ENCODE data around the gene HAGH. TPM values are rescaled to one million over a fixed set of nuclear protein-coding genes. Genes with fewer than 3 reads are reported as not detected.

The HAGH gene
- total and polyA plus RNA-seq, 9 of the 15 experiments (the other 6 are each of a cell fraction or from before 2014, with no cell fraction given): 0.46 to 35.1 (median 16.8) TPM

GRCh38 chr16:1766231-1766630 is 60.4 kb downstream of the HAGH start:
- Histone ChIP-seq H3K36me3 (ENCODE audit: control insufficient read depth, insufficient read depth, low read length) (peaks cover 87% of the 10 kb centered on the region; the same call in 2 of the 3 replicates), H3K27me3 (ENCODE audit: control insufficient read depth in 2 of 2, insufficient read depth in 2 of 2, low read length in 2 of 2) (no peaks in the 10 kb centered on the region), H3K9me3 (replicated peaks; ENCODE audit: control insufficient read depth, insufficient read depth, low read depth, low read length) (no peaks in the 10 kb centered on the region), H3K4me3 (no peak overlapping the region), H3K4me2 (ENCODE audit: insufficient read depth, low read length) (no peak overlapping the region), H3K27ac (ENCODE audit: extremely low read depth, low read depth, low read length) (no peak overlapping the region), H2AFZ (ENCODE audit: low read depth, low read length) (no peak overlapping the region), H3K9ac (ENCODE audit: insufficient read depth in 1 of 2, low read depth in 2 of 2, low read length in 2 of 2) (no peak overlapping the region), H3K79me2 (ENCODE audit: control insufficient read depth, insufficient read depth, low read length) (peaks cover 14% of the 10 kb centered on the region), H3K4me1 (replicated peaks in 1 of 2; ENCODE audit: control insufficient read depth in 2 of 2, insufficient read depth in 2 of 2, low read length in 2 of 2) (peaks cover 16 to 92% of the 10 kb centered on the region in 2 experiments; a peak in 4 of 5 replicates), H3K9me1 (ENCODE audit: control insufficient read depth, insufficient read depth, low read length) (no peaks in the 10 kb centered on the region), H4K20me1 (replicated peaks; ENCODE audit: control insufficient read depth, insufficient read depth, low read length) (0 out of 2 replicates have a peak, but pooled peaks cover 4% of the 10 kb centered on the region)
- 95% methylated on average over 10 of the region's 19 CpGs for WGBS (ENCODE audit: insufficient coverage, low coverage, missing lambda C conversion rate)
- no peak for FAIRE-seq
- DNase-seq (ENCODE audit: extremely low read depth in 1 of 4, low spot score in 3 of 4): no peak
- no peak for ATAC-seq
- POLR2A ChIA-PET: interaction anchor here (0.7 to 0.8 kb wide), 2 partner anchors 7 to 14 kb away, joined by 3 to 4 read pairs; no protein-coding TSS in a partner anchor
- TF ChIP-seq POLR2G (IDR thresholded peaks at IDR 0.05; ENCODE audit: low read depth, low read length) (peak; percentile 15; the same call in 1 of the 2 replicates), STAG1 (CRISPR knock-in tag; IDR thresholded peaks at IDR 0.05; ENCODE audit: borderline replicate concordance) (no peak)
- BruUV-seq (replicated peaks): no TSS peak
- intact Hi-C loops (cut with micrococcal nuclease): no loop called here
- CTCF ChIA-PET (ENCODE audit: low intra/inter-chr PET ratio): no interaction called here
- in situ Hi-C loops (cut with MboI): no loop called here

- WGBS (ENCODE audit: insufficient coverage, low coverage, missing lambda C conversion rate): 86% methylated on average over 8 of the region's 22 CpGs
- Histone ChIP-seq H3K36me3 (ENCODE audit: control insufficient read depth, insufficient read depth, low read length) (peaks cover 87% of the 10 kb centered on the region; the same call in 2 of the 3 replicates), H3K9ac (ENCODE audit: insufficient read depth in 1 of 2, low read depth in 2 of 2, low read length in 2 of 2) (no peak overlapping the region), H3K79me2 (ENCODE audit: control insufficient read depth, insufficient read depth, low read length) (peaks cover 10% of the 10 kb centered on the region), H2AFZ (ENCODE audit: low read depth, low read length) (no peak overlapping the region), H3K4me1 (replicated peaks in 1 of 2; ENCODE audit: control insufficient read depth in 2 of 2, insufficient read depth in 2 of 2, low read length in 2 of 2) (peaks cover 16 to 90% of the 10 kb centered on the region in 2 experiments; a peak in 4 of 5 replicates), H3K27ac (ENCODE audit: extremely low read depth, low read depth, low read length) (no peak overlapping the region), H3K4me2 (ENCODE audit: insufficient read depth, low read length) (no peak overlapping the region), H3K9me3 (replicated peaks; ENCODE audit: control insufficient read depth, insufficient read depth, low read depth, low read length) (no peaks in the 10 kb centered on the region), H3K4me3 (no peak overlapping the region), H4K20me1 (replicated peaks; ENCODE audit: control insufficient read depth, insufficient read depth, low read length) (0 out of 2 replicates have a peak, but pooled peaks cover 4% of the 10 kb centered on the region), H3K27me3 (ENCODE audit: control insufficient read depth in 2 of 2, insufficient read depth in 2 of 2, low read length in 2 of 2) (no peaks in the 10 kb centered on the region), H3K9me1 (ENCODE audit: control insufficient read depth, insufficient read depth, low read length) (no peaks in the 10 kb centered on the region)
- ChIA-PET POLR2A (interaction anchor here (0.8 to 1.5 kb wide), 3 partner anchors 8 to 43 kb away, joined by 3 to 4 read pairs (median 4); partner anchors contain the start of gene NUBP2), CTCF (ENCODE audit: low intra/inter-chr PET ratio) (no interaction called here)
- BruUV-seq (replicated peaks): no TSS peak
- in situ Hi-C loops (cut with MboI): no loop called here
- ATAC-seq (no peak), FAIRE-seq (no peak), DNase-seq (ENCODE audit: extremely low read depth in 1 of 4, low spot score in 3 of 4) (no peak)
- intact Hi-C loops (cut with micrococcal nuclease): no loop called here
- TF ChIP-seq POLR2G (IDR thresholded peaks at IDR 0.05; ENCODE audit: low read depth, low read length) (peak; percentile 48; the same call in 1 of the 2 replicates), ZBTB17 (CRISPR knock-in tag; IDR thresholded peaks at IDR 0.05) (no peak)
Measured at GRCh38 chr16:1765826-1766225, 60.8 kb downstream of the HAGH start.

Measured in K562 (cell line).